ENCODE results near the gene SLC34A1.
A peak's percentile ranks its signal among the peaks of the same experiment; 100 is the strongest.

The SLC34A1 gene

GRCh38 chr5:177377851-177378776 lies 6.1 kb upstream of the SLC34A1 start:
- WGBS (ENCODE audit: insufficient coverage): 96% methylated on average over 7 of the region's 8 CpGs

GRCh38 chr5:177378884-177379883 lies 5.0 kb upstream of the SLC34A1 start:
- H3K9me3 ChIP-seq (ENCODE audit: control extremely low read depth in 1 of 5, control insufficient read depth in 4 of 5, insufficient read depth in 2 of 5, low read depth in 1 of 5, low read length in 4 of 5): no peaks in the 10 kb centered on the region
- H3K4me1 ChIP-seq (ENCODE audit: control extremely low read depth in 1 of 4, control insufficient read depth in 4 of 4, insufficient read depth in 4 of 4, low read length in 3 of 4): peaks cover 5 to 21% (median 17%) of the 10 kb centered on the region in 4 experiments
- CTCF ChIA-PET: interaction anchor here (0.7 to 8.6 kb wide), 16 partner anchors 8 to 78 kb away, joined by 3 to 85 read pairs (median 4); partner anchors contain the start of gene LMAN2
- no peak overlapping the region for H3K4me3 ChIP-seq (ENCODE audit: control insufficient read depth in 1 of 7, extremely low read depth in 1 of 7, insufficient read depth in 4 of 7, low read depth in 2 of 7, low read length in 6 of 7)
- H3K36me3 ChIP-seq (ENCODE audit: control insufficient read depth in 4 of 4, insufficient read depth in 4 of 4, low read length in 3 of 4): no peaks in the 10 kb centered on the region
- DNase-seq: peak in 2 of 3 donors; percentile 76 to 78
- POLR2A ChIA-PET: no interaction called here
- peak overlapping the region in 1 of 2 experiments; percentile 35 for H3K27ac ChIP-seq (ENCODE audit: insufficient read depth in 1 of 2, low read depth in 1 of 2, low read length in 2 of 2, poor library complexity in 1 of 2, severe bottlenecking in 2 of 2)
- no peaks in the 10 kb centered on the region for H3K27me3 ChIP-seq (replicated peaks in 2 of 5; ENCODE audit: control insufficient read depth in 4 of 5, insufficient read depth in 5 of 5, low read length in 4 of 5)
- WGBS (ENCODE audit: insufficient coverage): 60% methylated on average over 12 of the region's 15 CpGs

More at GRCh38 chr5:177377851-177378776, 6.1 kb upstream of the SLC34A1 start:
- DNase-seq: no peak
- Histone ChIP-seq H3K4me3 (ENCODE audit: control insufficient read depth in 1 of 7, extremely low read depth in 1 of 7, insufficient read depth in 4 of 7, low read depth in 2 of 7, low read length in 6 of 7) (no peak overlapping the region), H3K36me3 (ENCODE audit: control insufficient read depth in 4 of 4, insufficient read depth in 4 of 4, low read length in 3 of 4) (peaks cover 0 to 6% (median 2%) of the 10 kb centered on the region in 4 experiments), H3K9me3 (ENCODE audit: control extremely low read depth in 1 of 5, control insufficient read depth in 4 of 5, insufficient read depth in 2 of 5, low read depth in 1 of 5, low read length in 4 of 5) (no peaks in the 10 kb centered on the region), H3K4me1 (ENCODE audit: control extremely low read depth in 1 of 4, control insufficient read depth in 4 of 4, insufficient read depth in 4 of 4, low read length in 3 of 4) (peaks cover 5 to 23% (median 21%) of the 10 kb centered on the region in 4 experiments), H3K27ac (ENCODE audit: insufficient read depth in 1 of 2, low read depth in 1 of 2, low read length in 2 of 2, poor library complexity in 1 of 2, severe bottlenecking in 2 of 2) (peak overlapping the region in 1 of 2 experiments; percentile 35), H3K27me3 (replicated peaks in 2 of 5; ENCODE audit: control insufficient read depth in 4 of 5, insufficient read depth in 5 of 5, low read length in 4 of 5) (no peaks in the 10 kb centered on the region)
- ChIA-PET POLR2A (no interaction called here), CTCF (interaction anchor here (0.7 to 8.6 kb wide), 15 partner anchors 9 to 264 kb away, joined by 3 to 85 read pairs (median 4); partner anchors contain the start of gene LMAN2)

- ChIA-PET CTCF (interaction anchor here (1.4 to 8.6 kb wide), 5 partner anchors 9 to 66 kb away, joined by 3 to 102 read pairs (median 23); no protein-coding TSS in a partner anchor), POLR2A (no interaction called here)
- WGBS (ENCODE audit: insufficient coverage): 80% methylated on average over 4 of the region's 6 CpGs
- no peak overlapping the region for H3K27ac ChIP-seq (ENCODE audit: insufficient read depth in 1 of 2, low read depth in 1 of 2, low read length in 2 of 2, poor library complexity in 1 of 2, severe bottlenecking in 2 of 2)
- H3K9me3 ChIP-seq (ENCODE audit: control extremely low read depth in 1 of 5, control insufficient read depth in 4 of 5, insufficient read depth in 2 of 5, low read depth in 1 of 5, low read length in 4 of 5): no peaks in the 10 kb centered on the region
- peaks cover 5 to 28% (median 22%) of the 10 kb centered on the region in 4 experiments for H3K4me1 ChIP-seq (ENCODE audit: control extremely low read depth in 1 of 4, control insufficient read depth in 4 of 4, insufficient read depth in 4 of 4, low read length in 3 of 4)
- H3K4me3 ChIP-seq (ENCODE audit: control insufficient read depth in 1 of 7, extremely low read depth in 1 of 7, insufficient read depth in 4 of 7, low read depth in 2 of 7, low read length in 6 of 7): no peak overlapping the region
- H3K36me3 ChIP-seq (ENCODE audit: control insufficient read depth in 4 of 4, insufficient read depth in 4 of 4, low read length in 3 of 4): no peaks in the 10 kb centered on the region
- DNase-seq: no peak
- H3K27me3 ChIP-seq (replicated peaks in 2 of 5; ENCODE audit: control insufficient read depth in 4 of 5, insufficient read depth in 5 of 5, low read length in 4 of 5): no peaks in the 10 kb centered on the region
Measured at GRCh38 chr5:177380805-177381126, 3.5 kb upstream of the SLC34A1 start.

- Histone ChIP-seq H3K4me1 (ENCODE audit: control extremely low read depth in 1 of 4, control insufficient read depth in 4 of 4, insufficient read depth in 4 of 4, low read length in 3 of 4) (peaks cover 5 to 35% (median 28%) of the 10 kb centered on the region in 4 experiments), H3K4me3 (ENCODE audit: control insufficient read depth in 1 of 7, extremely low read depth in 1 of 7, insufficient read depth in 4 of 7, low read depth in 2 of 7, low read length in 6 of 7) (no peak overlapping the region), H3K36me3 (ENCODE audit: control insufficient read depth in 4 of 4, insufficient read depth in 4 of 4, low read length in 3 of 4) (no peaks in the 10 kb centered on the region), H3K27me3 (replicated peaks in 2 of 5; ENCODE audit: control insufficient read depth in 4 of 5, insufficient read depth in 5 of 5, low read length in 4 of 5) (no peaks in the 10 kb centered on the region), H3K27ac (ENCODE audit: insufficient read depth in 1 of 2, low read depth in 1 of 2, low read length in 2 of 2, poor library complexity in 1 of 2, severe bottlenecking in 2 of 2) (no peak overlapping the region), H3K9me3 (ENCODE audit: control extremely low read depth in 1 of 5, control insufficient read depth in 4 of 5, insufficient read depth in 2 of 5, low read depth in 1 of 5, low read length in 4 of 5) (no peaks in the 10 kb centered on the region)
- POLR2A ChIA-PET: no interaction called here
- CTCF ChIA-PET: interaction anchor here (0.7 to 14.2 kb wide), 27 partner anchors 9 to 270 kb away, joined by 3 to 265 read pairs (median 4); partner anchors contain the start of genes PDLIM7 and PRR7
- WGBS (ENCODE audit: insufficient coverage): 14% methylated on average over 9 of the region's 11 CpGs
- DNase-seq: peak; percentile 69 to 78 (median 76)
Measured at GRCh38 chr5:177382423-177383029, 1.7 kb upstream of the SLC34A1 start.

- Histone ChIP-seq H3K4me1 (ENCODE audit: control extremely low read depth in 1 of 4, control insufficient read depth in 4 of 4, insufficient read depth in 4 of 4, low read length in 3 of 4) (peaks cover 5 to 35% (median 28%) of the 10 kb centered on the region in 4 experiments), H3K4me3 (ENCODE audit: control insufficient read depth in 1 of 7, extremely low read depth in 1 of 7, insufficient read depth in 4 of 7, low read depth in 2 of 7, low read length in 6 of 7) (no peak overlapping the region), H3K36me3 (ENCODE audit: control insufficient read depth in 4 of 4, insufficient read depth in 4 of 4, low read length in 3 of 4) (no peaks in the 10 kb centered on the region), H3K9me3 (ENCODE audit: control extremely low read depth in 1 of 5, control insufficient read depth in 4 of 5, insufficient read depth in 2 of 5, low read depth in 1 of 5, low read length in 4 of 5) (no peaks in the 10 kb centered on the region), H3K27me3 (replicated peaks in 2 of 5; ENCODE audit: control insufficient read depth in 4 of 5, insufficient read depth in 5 of 5, low read length in 4 of 5) (no peaks in the 10 kb centered on the region), H3K27ac (ENCODE audit: insufficient read depth in 1 of 2, low read depth in 1 of 2, low read length in 2 of 2, poor library complexity in 1 of 2, severe bottlenecking in 2 of 2) (no peak overlapping the region)
- no peak for DNase-seq
- ChIA-PET POLR2A (no interaction called here), CTCF (interaction anchor here (0.8 to 14.2 kb wide), 27 partner anchors 9 to 271 kb away, joined by 3 to 265 read pairs (median 4); partner anchors contain the start of genes PDLIM7 and PRR7)
- WGBS (ENCODE audit: insufficient coverage): 97% methylated on average over 5 of the region's 9 CpGs
Measured at GRCh38 chr5:177383181-177383580, 1.1 kb upstream of the SLC34A1 start.

- Histone ChIP-seq H3K27ac (ENCODE audit: insufficient read depth in 1 of 2, low read depth in 1 of 2, low read length in 2 of 2, poor library complexity in 1 of 2, severe bottlenecking in 2 of 2) (no peak overlapping the region), H3K4me3 (ENCODE audit: control insufficient read depth in 1 of 7, extremely low read depth in 1 of 7, insufficient read depth in 4 of 7, low read depth in 2 of 7, low read length in 6 of 7) (no peak overlapping the region), H3K4me1 (ENCODE audit: control extremely low read depth in 1 of 4, control insufficient read depth in 4 of 4, insufficient read depth in 4 of 4, low read length in 3 of 4) (peaks cover 0 to 37% (median 26%) of the 10 kb centered on the region in 4 experiments), H3K36me3 (ENCODE audit: control insufficient read depth in 4 of 4, insufficient read depth in 4 of 4, low read length in 3 of 4) (no peaks in the 10 kb centered on the region), H3K27me3 (replicated peaks in 2 of 5; ENCODE audit: control insufficient read depth in 4 of 5, insufficient read depth in 5 of 5, low read length in 4 of 5) (no peaks in the 10 kb centered on the region), H3K9me3 (ENCODE audit: control extremely low read depth in 1 of 5, control insufficient read depth in 4 of 5, insufficient read depth in 2 of 5, low read depth in 1 of 5, low read length in 4 of 5) (no peaks in the 10 kb centered on the region)
- POLR2A ChIA-PET: no interaction called here
- 35% methylated on average over 11 of the region's 11 CpGs for WGBS (ENCODE audit: insufficient coverage)
- CTCF ChIA-PET: interaction anchor here (0.8 to 14.2 kb wide), 8 partner anchors 12 to 273 kb away, joined by 3 to 265 read pairs (median 4); partner anchors contain the start of genes PFN3 and PRR7
- no peak for DNase-seq
Measured at GRCh38 chr5:177385720-177386119, 1.5 kb downstream of the SLC34A1 start.
